Hepatocyte (in vitro differentiated cells): Measurements from ENCODE around the gene ROBO3. TPM values are rescaled to one million over a fixed set of nuclear protein-coding genes. Genes with fewer than 3 reads are reported as not detected.

ENCODE experiments used
- DNase-seq: peaks from one replicate; pipeline ENCODE4 v3.0.0-alpha.2; 2016; ENCODE audit warnings: low spot score
- H2AFZ ChIP-seq: fragments of 200-600 bp; sonication (generic); 2 replicates; pipeline ENCODE4 v1.6.0; 2016; ENCODE audit warnings: antibody characterized with exemption, mild to moderate bottlenecking
- H3K27ac ChIP-seq: fragments of 200-600 bp; sonication (generic); 2 replicates; pipeline ENCODE4 v1.5.1; 2016; ENCODE audit warnings: mild to moderate bottlenecking
- H3K27me3 ChIP-seq: fragments of 200-600 bp; sonication (generic); 2 replicates; pipeline ENCODE4 v1.6.1; 2016
- H3K36me3 ChIP-seq: fragments of 200-600 bp; sonication (generic); replicated peaks from 2 replicates; pipeline ENCODE4 v1.5.1; 2016; ENCODE audit warnings: low read depth; ENCODE audit not compliant: insufficient read depth
- H3K4me1 ChIP-seq: fragments of 200-600 bp; sonication (generic); 2 replicates; pipeline ENCODE4 v1.5.1; 2016; ENCODE audit warnings: mild to moderate bottlenecking, moderate library complexity; ENCODE audit not compliant: insufficient read depth
- H3K4me2 ChIP-seq: fragments of 200-600 bp; sonication (generic); 2 replicates; pipeline ENCODE4 v1.6.0; 2016
- H3K4me3 ChIP-seq: fragments of 200-600 bp; sonication (generic); 2 replicates; pipeline ENCODE4 v1.5.1; 2016; ENCODE audit warnings: mild to moderate bottlenecking
- H3K79me2 ChIP-seq: fragments of 200-600 bp; sonication (generic); 2 replicates; pipeline ENCODE4 v1.6.0; 2017; ENCODE audit warnings: mild to moderate bottlenecking
- H3K9me2 ChIP-seq: fragments of 200-600 bp; sonication (generic); replicated peaks from 2 replicates; pipeline ENCODE4 v1.6.0; 2017; ENCODE audit warnings: mild to moderate bottlenecking; ENCODE audit not compliant: insufficient read depth
- H3K9me3 ChIP-seq: fragments of 200-600 bp; sonication (generic); 2 replicates; pipeline ENCODE4 v1.5.1; 2016; ENCODE audit warnings: low read depth, mild to moderate bottlenecking
- H4K20me1 ChIP-seq: fragments of 200-600 bp; sonication (generic); 2 replicates; pipeline ENCODE4 v1.6.0; 2016; ENCODE audit warnings: mild to moderate bottlenecking; ENCODE audit not compliant: insufficient read depth, poor library complexity, severe bottlenecking
- CTCF ChIP-seq: fragments of 200-600 bp; sonication (generic); IDR thresholded peaks from 2 replicates; pipeline ENCODE4 v1.5.1; 2016; ENCODE audit warnings: antibody characterized with exemption, mild to moderate bottlenecking; ENCODE audit not compliant: poor library complexity
- EZH2 ChIP-seq: fragments of 200-600 bp; sonication (generic); IDR thresholded peaks from 2 replicates; pipeline ENCODE4 v1.6.1; 2016; ENCODE audit warnings: antibody characterized with exemption, mild to moderate bottlenecking, borderline replicate concordance
- EZH2phosphoT487 ChIP-seq: fragments of 200-600 bp; sonication (generic); IDR thresholded peaks from one replicate; pipeline ENCODE4 v1.6.1; 2018; ENCODE audit warnings: antibody characterized with exemption, mild to moderate bottlenecking, low read depth, moderate library complexity; ENCODE audit not compliant: unreplicated experiment, severe bottlenecking
- WGBS: methylation state at CpG from one replicate; pipeline ENCODE4 v1.1.6; 2016; ENCODE audit warnings: low lambda C conversion rate; ENCODE audit errors: missing lambda C conversion rate; 5-methylcytosine and 5-hydroxymethylcytosine counted together
- polyA plus RNA-seq: library from polyadenylated mRNA; unstranded; fragments of >200 nt; fragmentation: Nextera tagmentation; extraction: Ambion mirVana; gene quantifications from 2 replicates; pipeline ENCODE4 v1.2.1, GENCODE V29; 2016
- total RNA-seq: library from RNA; depleted of rRNA; stranded (reverse); fragments of >200 nt; gene quantifications from 2 replicates; pipeline ENCODE4 v1.2.3, GENCODE V29; 2014

Gene ROBO3
- total and polyA plus RNA-seq, 2 experiments from 2014 or later: 3.7 to 10.4 TPM

- no peaks in the 10 kb centered on the region for H3K79me2 ChIP-seq
- no peak overlapping the region for H3K27ac ChIP-seq
- H3K4me1 ChIP-seq: no peaks in the 10 kb centered on the region
- no peak for TF ChIP-seq EZH2phosphoT487
- no peak for TF ChIP-seq EZH2
- TF ChIP-seq CTCF: no peak
- H3K9me3 ChIP-seq: no peaks in the 10 kb centered on the region
- no peaks in the 10 kb centered on the region for H3K9me2 ChIP-seq
- no peak overlapping the region for H2AFZ ChIP-seq
- 85% methylated on average over 9 of the region's 9 CpGs for WGBS
- no peaks in the 10 kb centered on the region for H3K36me3 ChIP-seq
- DNase-seq: no peak
- H4K20me1 ChIP-seq: no peaks in the 10 kb centered on the region
- no peaks in the 10 kb centered on the region for H3K27me3 ChIP-seq
- H3K4me2 ChIP-seq: no peak overlapping the region
- H3K4me3 ChIP-seq: no peak overlapping the region
Observed at GRCh38 chr11:124890683-124891372, 25.6 kb downstream of the ROBO3 start.

GRCh38 chr11:124891373-124891861 lies 26.2 kb downstream of the ROBO3 start:
- H3K27ac ChIP-seq: no peak overlapping the region
- WGBS: 67% methylated on average over 12 of the region's 12 CpGs
- H2AFZ ChIP-seq: no peak overlapping the region

GRCh38 chr11:124892146-124892545 lies 26.9 kb downstream of the ROBO3 start:
- H3K4me3 ChIP-seq: no peak overlapping the region
- no peaks in the 10 kb centered on the region for H3K4me1 ChIP-seq
- no peaks in the 10 kb centered on the region for H3K9me3 ChIP-seq
- TF ChIP-seq EZH2 (no peak), EZH2phosphoT487 (no peak), CTCF (no peak)
- no peaks in the 10 kb centered on the region for H3K9me2 ChIP-seq
- no peak overlapping the region for H3K27ac ChIP-seq
- WGBS: 85% methylated on average over 2 of the region's 2 CpGs
- H3K79me2 ChIP-seq: no peaks in the 10 kb centered on the region
- H2AFZ ChIP-seq: no peak overlapping the region
- no peaks in the 10 kb centered on the region for H4K20me1 ChIP-seq
- H3K36me3 ChIP-seq: no peaks in the 10 kb centered on the region
- no peaks in the 10 kb centered on the region for H3K27me3 ChIP-seq
- DNase-seq: no peak
- no peak overlapping the region for H3K4me2 ChIP-seq

More at GRCh38 chr11:124891373-124891861, 26.2 kb downstream of the ROBO3 start:
- Histone ChIP-seq H3K36me3 (no peaks in the 10 kb centered on the region), H3K9me3 (no peaks in the 10 kb centered on the region), H3K4me1 (no peaks in the 10 kb centered on the region), H3K4me2 (no peak overlapping the region), H3K9me2 (no peaks in the 10 kb centered on the region), H3K79me2 (no peaks in the 10 kb centered on the region), H4K20me1 (no peaks in the 10 kb centered on the region), H3K4me3 (no peak overlapping the region), H3K27me3 (no peaks in the 10 kb centered on the region)
- no peak for DNase-seq
- TF ChIP-seq CTCF: no peak
- TF ChIP-seq EZH2: no peak
- TF ChIP-seq EZH2phosphoT487: no peak
